Testis (tissue), 3 donors: ENCODE results near the gene RSRP1. TPM values are rescaled to one million over a fixed set of nuclear protein-coding genes. Genes with fewer than 3 reads are reported as not detected.

Experiments used
- DNase-seq: peaks from one replicate; pipeline ENCODE4 v3.0.0-alpha.2; 2019
- H3K27ac ChIP-seq, 2 donors: fragments of 200-600 bp; sonication (generic); one replicate each; pipeline ENCODE4 v1.5.1; 2019
- H3K27me3 ChIP-seq: fragments of 200-600 bp; sonication (generic); one replicate; pipeline ENCODE4 v1.5.1; 2019
- H3K36me3 ChIP-seq: fragments of 200-600 bp; sonication (generic); one replicate; pipeline ENCODE4 v1.5.1; 2017; ENCODE audit warnings: low read depth; ENCODE audit errors: missing control alignments
- H3K4me1 ChIP-seq: fragments of 200-600 bp; sonication (generic); one replicate; pipeline ENCODE4 v1.5.1; 2019
- H3K4me3 ChIP-seq, 2 donors: fragments of 200-600 bp; sonication (generic); one replicate each; pipeline ENCODE4 v1.5.1; 2017 to 2019
- H3K9me3 ChIP-seq: fragments of 200-600 bp; sonication (generic); one replicate; pipeline ENCODE4 v1.5.1; 2017
- CTCF ChIP-seq, 3 experiments: fragments of 450-650 bp in 2 of 3; fragments of 200-600 bp in 1 of 3; sonication (generic) in 1 of 3; IDR thresholded peaks; one replicate each; pipeline ENCODE4 v1.5.1; 2016 to 2019; ENCODE audit warnings: antibody characterized with exemption in 3 of 3, mild to moderate bottlenecking in 2 of 3, moderate library complexity in 1 of 3
- POLR2A ChIP-seq: fragments of 450-650 bp; IDR thresholded peaks from one replicate; pipeline ENCODE4 v1.6.1; 2017; ENCODE audit warnings: antibody characterized with exemption, mild to moderate bottlenecking, moderate library complexity
- WGBS, 2 donors: methylation state at CpG; one replicate each; pipeline ENCODE4 v1.1.5; 2018; 5-methylcytosine and 5-hydroxymethylcytosine counted together
- intact Hi-C: fragments of 100-400 bp; cut with DNase I; formaldehyde crosslinking; loops from one replicate; pipeline ENCODE4 v1.15.1; 2023; ENCODE audit warnings: low total_unique reads
- polyA plus RNA-seq: library from polyadenylated mRNA; stranded (reverse); fragments of 350-450 nt; fragmentation: Illumina TruSeq; extraction: RNeasy Lipid Tissue Mini Kit (QIAGEN cat#74804); gene quantifications from one replicate; pipeline ENCODE4 v1.2.3, GENCODE V29; 2014; ENCODE audit warnings: low read depth, low replicate concordance; ENCODE audit not compliant: insufficient read depth
- total RNA-seq, 2 donors: library from RNA; depleted of rRNA; stranded (reverse); fragments of >200 nt; gene quantifications; one replicate each; pipeline ENCODE4 v1.2.3, GENCODE V29; 2016

The RSRP1 gene
- total and polyA plus RNA-seq, 3 donors from 2014 or later: 73.7 to 175 (median 171) TPM

DNA sequence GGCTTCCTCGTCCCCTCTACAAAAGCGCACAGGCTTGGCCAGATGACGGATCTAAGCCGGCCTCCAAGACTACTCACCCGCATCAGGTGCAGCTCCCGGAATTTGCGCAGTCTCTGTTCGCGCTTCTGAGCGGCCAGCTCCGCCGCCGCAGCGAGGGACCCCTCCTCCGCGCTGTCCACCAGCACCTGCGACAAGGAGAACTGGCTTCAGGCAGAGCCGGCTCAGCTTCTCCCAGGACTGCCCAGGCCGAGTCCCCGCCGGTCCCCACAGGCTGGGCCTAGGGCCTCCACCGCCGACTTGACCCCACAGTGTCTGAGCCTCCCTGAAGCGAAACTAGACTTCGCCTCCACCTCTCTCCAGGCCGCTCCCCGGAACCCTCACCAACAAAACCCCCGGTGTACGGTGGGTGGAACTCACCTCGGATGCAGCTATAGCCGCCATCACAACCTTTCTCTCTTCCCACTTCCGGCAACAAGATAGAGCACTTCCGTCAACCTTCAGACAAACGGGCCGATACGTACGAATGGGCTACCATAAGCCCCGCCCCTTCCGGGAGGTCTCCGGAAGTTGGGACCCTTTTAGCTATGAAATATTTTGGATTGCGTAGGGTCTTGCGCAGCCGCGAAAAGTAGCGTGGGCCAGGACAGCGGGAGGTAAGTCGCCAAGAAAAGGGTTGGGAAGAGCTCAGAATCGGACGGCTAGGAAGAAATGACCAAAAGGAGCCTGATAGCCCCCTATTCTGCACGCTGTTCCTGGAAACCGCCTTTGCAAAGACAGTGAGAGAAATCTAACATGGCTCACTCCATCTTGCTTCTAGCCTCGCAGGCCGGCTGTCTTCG lies 15.0 kb downstream of the RSRP1 start, which contains the start of gene SYF2:
Gene SYF2, minus strand, starts transcription at position 476 of the 839 bp plus-strand sequence. Its CDS starts 35 bp downstream, at position 441.
- intact Hi-C loops: no loop called here
- H3K4me3 ChIP-seq: peak within 1 kb of the TSS; percentile 73 to 74
- peak within 1 kb of the TSS; percentile 90 to 96 for H3K27ac ChIP-seq
- H3K9me3 ChIP-seq: no peaks in the 10 kb centered on the region
- DNase-seq: peak; percentile 98
- no peaks in the 10 kb centered on the region for H3K36me3 ChIP-seq
- no peak for TF ChIP-seq POLR2A
- TF ChIP-seq CTCF (IDR thresholded peaks at IDR 0.05): no peak
- H3K27me3 ChIP-seq: no peaks in the 10 kb centered on the region
- H3K4me1 ChIP-seq: peaks cover 13% of the 10 kb centered on the region
- WGBS, 2 donors: 0% methylated on average over 39 to 54 of the region's 54 CpGs

GRCh38 chr1:25223471-25223870 lies 23.8 kb downstream of the RSRP1 start:
- Histone ChIP-seq H3K27me3 (no peaks in the 10 kb centered on the region), H3K27ac (no peak overlapping the region), H3K4me3 (no peak overlapping the region), H3K4me1 (no peaks in the 10 kb centered on the region), H3K9me3 (no peaks in the 10 kb centered on the region), H3K36me3 (no peaks in the 10 kb centered on the region)
- 82 to 88% methylated on average over 3 of the region's 3 CpGs for WGBS, 2 donors
- TF ChIP-seq CTCF (IDR thresholded peaks at IDR 0.05) (no peak), POLR2A (no peak)
- DNase-seq: no peak
- intact Hi-C loops: no loop called here

DNA sequence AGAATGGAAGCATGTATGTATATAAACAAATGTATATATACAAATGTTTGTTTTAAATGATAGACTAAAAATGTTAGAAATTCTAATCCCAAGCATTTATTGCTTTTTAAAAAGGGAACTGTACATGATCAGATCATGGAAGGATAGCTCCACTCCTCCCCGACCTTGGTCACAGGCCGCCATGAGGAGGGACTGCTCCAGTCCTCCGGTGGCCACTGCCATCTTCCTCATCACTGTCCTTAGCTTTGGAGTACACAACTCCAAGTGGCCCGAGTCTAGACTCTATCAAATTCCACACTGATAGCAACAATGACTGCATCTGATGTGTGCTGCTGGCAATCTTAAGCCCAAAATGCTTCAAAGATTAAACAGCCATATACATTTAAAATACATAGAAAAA lies 24.6 kb downstream of the RSRP1 start:
- intact Hi-C loops: no loop called here
- no peak for TF ChIP-seq POLR2A
- TF ChIP-seq CTCF (IDR thresholded peaks at IDR 0.05): no peak
- WGBS, 2 donors: 87 to 92% methylated on average over 4 of the region's 4 CpGs

DNA sequence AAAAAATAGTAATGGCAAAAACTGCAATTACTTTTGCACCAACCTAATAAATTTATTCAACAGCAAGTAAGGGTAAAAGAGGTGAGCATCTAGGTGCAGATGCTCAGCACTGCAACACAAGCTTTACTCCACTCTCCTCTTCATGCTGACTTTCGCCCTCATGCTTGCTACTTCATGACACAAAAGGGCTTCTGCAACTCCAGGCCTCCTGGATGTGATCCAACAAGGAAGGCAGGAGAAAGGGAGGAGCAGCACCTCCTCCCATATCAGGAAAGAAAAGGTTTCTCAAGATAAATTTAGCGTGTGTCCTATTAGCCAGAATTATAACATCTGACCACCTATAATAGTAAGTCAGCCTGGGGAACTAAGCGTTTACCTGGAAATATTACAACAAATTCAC lies 26.6 kb downstream of the RSRP1 start:
- intact Hi-C loops: no loop called here

More for the DNA sequence above, 24.6 kb downstream of the RSRP1 start:
- Histone ChIP-seq H3K9me3 (no peaks in the 10 kb centered on the region), H3K4me3 (no peak overlapping the region), H3K36me3 (no peaks in the 10 kb centered on the region), H3K27me3 (no peaks in the 10 kb centered on the region), H3K4me1 (no peaks in the 10 kb centered on the region), H3K27ac (no peak overlapping the region)
- no peak for DNase-seq

More for the DNA sequence above, 26.6 kb downstream of the RSRP1 start:
- no peak overlapping the region for H3K4me3 ChIP-seq
- no peak for TF ChIP-seq POLR2A
- no peak for TF ChIP-seq CTCF (IDR thresholded peaks at IDR 0.05)
- H3K27me3 ChIP-seq: no peaks in the 10 kb centered on the region
- no peaks in the 10 kb centered on the region for H3K4me1 ChIP-seq
- WGBS, 2 donors: 72 to 83% methylated on average over 3 of the region's 3 CpGs
- no peak overlapping the region for H3K27ac ChIP-seq
- no peaks in the 10 kb centered on the region for H3K9me3 ChIP-seq
- no peak for DNase-seq
- no peaks in the 10 kb centered on the region for H3K36me3 ChIP-seq
